IMR-90 (cell line): ENCODE data around the gene COL4A3. TPM values are rescaled to one million over a fixed set of nuclear protein-coding genes. Genes with fewer than 3 reads are reported as not detected.

Experiments used
- ATAC-seq: fragments of 200-7000 bp; cut with Tn5 transposase; 2 replicates; pipeline ENCODE4 v1.9.1; 2020; ENCODE audit warnings: low read depth, mild to moderate bottlenecking, moderate library complexity
- BruUV-seq: library from RNA; stranded (reverse); fragments of 400-500 nt; replicated peaks from 2 replicates; lab custom pipeline; 2021; lab: Mats Ljungman, UMichigan
- CTCF ChIA-PET: fragments of 300-600 bp; formaldehyde crosslinking; extraction: SDS; loops from one replicate; lab custom pipeline; 2021; ENCODE audit warnings: antibody characterized with exemption; lab: Yijun Ruan, JAX
- POLR2A ChIA-PET: fragments of 300-600 bp; sonication (Branson Sonifier 250); formaldehyde crosslinking; loops from one replicate; lab custom pipeline; 2022; ENCODE audit warnings: antibody characterized with exemption; ENCODE audit not compliant: unreplicated experiment; lab: Charles Lee
- DNase-seq: peaks from one replicate; pipeline ENCODE4 v3.0.0; 2013
- H2AFZ ChIP-seq: replicated peaks from 2 replicates; pipeline ENCODE3; 2013; ENCODE audit warnings: low read length, mild to moderate bottlenecking; ENCODE audit not compliant: poor library complexity
- H2AK5ac ChIP-seq: 2 replicates; pipeline ENCODE4 v1.6.1; 2013; ENCODE audit warnings: low read depth, low read length, inconsistent platforms
- H2AK9ac ChIP-seq: replicated peaks from 2 replicates; pipeline ENCODE3; 2013; ENCODE audit warnings: mild to moderate bottlenecking, low read depth, low read length, moderate library complexity; ENCODE audit not compliant: poor library complexity
- H2BK120ac ChIP-seq: 2 replicates; pipeline ENCODE4 v1.6.1; 2013; ENCODE audit warnings: low read depth, low read length, inconsistent platforms
- H2BK15ac ChIP-seq: 3 replicates; pipeline ENCODE4 v1.6.1; 2013; ENCODE audit warnings: low read depth, low read length, inconsistent platforms
- H2BK20ac ChIP-seq: 2 replicates; pipeline ENCODE4 v1.6.1; 2013; ENCODE audit warnings: low read depth, mild to moderate bottlenecking, inconsistent platforms, low read length, moderate library complexity
- H2BK5ac ChIP-seq: 2 replicates; pipeline ENCODE4 v1.6.1; 2013; ENCODE audit warnings: mild to moderate bottlenecking, low read depth, low read length, inconsistent platforms; ENCODE audit not compliant: poor library complexity, severe bottlenecking
- H3K14ac ChIP-seq: replicated peaks from 2 replicates; pipeline ENCODE4 v1.6.1; 2013; ENCODE audit warnings: low read depth, low read length, inconsistent platforms
- H3K18ac ChIP-seq: 2 replicates; pipeline ENCODE4 v1.6.1; 2013; ENCODE audit warnings: low read depth, low read length, control low read depth
- H3K23ac ChIP-seq: 2 replicates; pipeline ENCODE4 v1.6.1; 2013; ENCODE audit warnings: low read depth, low read length, inconsistent platforms
- H3K27ac ChIP-seq: 2 replicates; pipeline ENCODE4 v1.5.1; 2013; ENCODE audit warnings: mild to moderate bottlenecking, control low read depth, low read length; ENCODE audit not compliant: insufficient read depth
- H3K27me3 ChIP-seq: 2 replicates; pipeline ENCODE4 v1.6.1; 2013; ENCODE audit warnings: low read length; ENCODE audit not compliant: control insufficient read depth, insufficient read depth
- H3K36me3 ChIP-seq: 2 replicates; pipeline ENCODE4 v1.6.1; 2013; ENCODE audit warnings: low read length, mixed read lengths; ENCODE audit not compliant: control insufficient read depth, insufficient read depth
- H3K4ac ChIP-seq: 2 replicates; pipeline ENCODE4 v1.6.1; 2013; ENCODE audit warnings: low read depth, low read length, inconsistent platforms
- H3K4me1 ChIP-seq: 2 replicates; pipeline ENCODE4 v1.6.1; 2013; ENCODE audit warnings: low read length, mixed read lengths; ENCODE audit not compliant: control insufficient read depth, insufficient read depth
- H3K4me2 ChIP-seq: 2 replicates; pipeline ENCODE4 v1.6.1; 2013; ENCODE audit warnings: low read depth, mild to moderate bottlenecking, control low read depth, low read length, moderate library complexity
- H3K4me3 ChIP-seq: 2 replicates; pipeline ENCODE4 v1.5.1; 2013; ENCODE audit warnings: low read depth, mild to moderate bottlenecking, control low read depth, low read length, moderate library complexity; ENCODE audit not compliant: insufficient read depth
- H3K56ac ChIP-seq: 2 replicates; pipeline ENCODE4 v1.6.1; 2013; ENCODE audit warnings: low read length, inconsistent platforms; ENCODE audit not compliant: insufficient read depth; ENCODE audit errors: extremely low read depth
- H3K79me1 ChIP-seq, 2 experiments: 2 replicates each; pipeline ENCODE4 v1.6.1; 2013; ENCODE audit warnings: low read length in 2 of 2, inconsistent platforms in 1 of 2, low read depth in 1 of 2
- H3K9ac ChIP-seq: 2 replicates; pipeline ENCODE4 v1.6.1; 2013; ENCODE audit warnings: low read depth, low read length, control low read depth
- H3K9me1 ChIP-seq: 2 replicates; pipeline ENCODE4 v1.6.1; 2013; ENCODE audit warnings: low read length, inconsistent platforms; ENCODE audit not compliant: insufficient read depth
- H3K9me3 ChIP-seq: 2 replicates; pipeline ENCODE4 v1.6.1; 2013; ENCODE audit warnings: low read length; ENCODE audit not compliant: control insufficient read depth, insufficient read depth
- H4K20me1 ChIP-seq: 2 replicates; pipeline ENCODE4 v1.6.1; 2013; ENCODE audit warnings: low read length, inconsistent platforms; ENCODE audit not compliant: insufficient read depth
- H4K5ac ChIP-seq: 2 replicates; pipeline ENCODE4 v1.6.1; 2013; ENCODE audit warnings: mild to moderate bottlenecking, low read depth, low read length, control low read depth
- H4K8ac ChIP-seq, 2 experiments: 2 replicates each; pipeline ENCODE4 v1.6.1; 2013; ENCODE audit warnings: low read depth in 2 of 2, low read length in 2 of 2, control low read depth in 1 of 2, inconsistent platforms in 1 of 2
- H4K91ac ChIP-seq: 2 replicates; pipeline ENCODE4 v1.6.1; 2013; ENCODE audit warnings: low read depth, low read length, inconsistent platforms; ENCODE audit not compliant: insufficient read depth
- BHLHE40 ChIP-seq: fragments of 150-350 bp; IDR thresholded peaks from 2 replicates; pipeline ENCODE4 v1.6.1; 2016; ENCODE audit warnings: mild to moderate bottlenecking, low read depth, low read length
- CEBPB ChIP-seq: IDR thresholded peaks from 2 replicates; pipeline ENCODE4 v1.6.1; 2012; ENCODE audit warnings: low read depth, low read length, improper control_type of control experiment
- CHD1 ChIP-seq: IDR thresholded peaks from 2 replicates; pipeline ENCODE4 v1.6.1; 2012; ENCODE audit warnings: low read depth, low read length, improper control_type of control experiment
- FOS ChIP-seq: fragments of 150-350 bp; IDR thresholded peaks from 2 replicates; pipeline ENCODE4 v1.6.1; 2016; ENCODE audit warnings: low read depth, low read length
- MAFK ChIP-seq: IDR thresholded peaks from 2 replicates; pipeline ENCODE4 v1.6.1; 2012; ENCODE audit warnings: low read depth, low read length, improper control_type of control experiment
- MAZ ChIP-seq: IDR thresholded peaks from 2 replicates; pipeline ENCODE4 v1.6.1; 2012; ENCODE audit warnings: low read depth, mild to moderate bottlenecking, low read length, improper control_type of control experiment, moderate library complexity, borderline replicate concordance
- MXI1 ChIP-seq: IDR thresholded peaks from 2 replicates; pipeline ENCODE4 v1.6.1; 2012; ENCODE audit warnings: low read depth, mild to moderate bottlenecking, low read length, moderate library complexity, borderline replicate concordance
- NFE2L2 ChIP-seq: fragments of 150-350 bp; IDR thresholded peaks from 2 replicates; pipeline ENCODE4 v1.6.1; 2016; ENCODE audit warnings: low read depth, mild to moderate bottlenecking, low read length
- POLR2A ChIP-seq: IDR thresholded peaks from 2 replicates; pipeline ENCODE4 v1.6.1; 2012; ENCODE audit warnings: mild to moderate bottlenecking, low read depth, low read length
- RAD21 ChIP-seq: IDR thresholded peaks from 2 replicates; pipeline ENCODE4 v1.6.1; 2012; ENCODE audit warnings: low read length, improper control_type of control experiment
- RCOR1 ChIP-seq: IDR thresholded peaks from 2 replicates; pipeline ENCODE4 v1.6.1; 2012; ENCODE audit warnings: mild to moderate bottlenecking, low read length, improper control_type of control experiment; ENCODE audit not compliant: insufficient replicate concordance
- RFX5 ChIP-seq: IDR thresholded peaks from 2 replicates; pipeline ENCODE4 v1.8.0; 2012; ENCODE audit warnings: low read depth, mild to moderate bottlenecking, low read length, moderate library complexity
- SMC3 ChIP-seq: fragments of 150-350 bp; IDR thresholded peaks from 2 replicates; pipeline ENCODE4 v1.6.1; 2016; ENCODE audit warnings: low read depth, mild to moderate bottlenecking, antibody characterized with exemption, low read length, moderate library complexity
- WGBS, 2 experiments: methylation state at CpG; one replicate each; pipeline versions ENCODE4 v1.1.5 to v1.1.7; 2013; ENCODE audit warnings: missing lambda C conversion rate in 2 of 2; ENCODE audit not compliant: insufficient read length in 1 of 2; ENCODE audit errors: extremely low coverage in 2 of 2; 5-methylcytosine and 5-hydroxymethylcytosine counted together
- dilution Hi-C: fragments of 300-500 bp; cut with HindIII; formaldehyde crosslinking; loops from one replicate; pipeline ENCODE4 v1.14.3; 2018; ENCODE audit warnings: low sequenced_read_pairs; ENCODE audit not compliant: unreplicated experiment
- in situ Hi-C: fragments of 300-500 bp; cut with MboI; formaldehyde crosslinking; loops from 3 replicates; pipeline ENCODE4 v1.14.3; 2019; ENCODE audit warnings: low sequenced_read_pairs, inconsistent platforms, mixed read lengths
- intact Hi-C: fragments of 100-400 bp; cut with micrococcal nuclease; formaldehyde crosslinking; loops from 2 replicates; pipeline ENCODE4 v1.10.0; 2022
- polyA plus RNA-seq, 3 experiments: library from polyadenylated mRNA; depleted of rRNA; stranded (reverse); fragments of >200 nt; gene quantifications; 2 replicates each; pipeline ENCODE4 v1.2.3, GENCODE V29; 2012; ENCODE audit warnings: low replicate concordance in 1 of 3
- total RNA-seq: library from RNA; depleted of rRNA; stranded (reverse); fragments of >200 nt; gene quantifications from 2 replicates; pipeline ENCODE4 v1.2.3, GENCODE V29; 2012
- TF ChIP-seq, protein P1 (sequence below): conservative IDR thresholded peaks from 2 replicates; pipeline ENCODE4 v1.5.1; 2012; ENCODE audit warnings: mild to moderate bottlenecking, low read depth, low read length, improper control_type of control experiment
- TF ChIP-seq, protein P2 (sequence below): fragments of 150-350 bp; IDR thresholded peaks from 2 replicates; pipeline ENCODE4 v1.6.1; 2016; ENCODE audit warnings: low read depth, mild to moderate bottlenecking, low read length, moderate library complexity, borderline replicate concordance
- TF ChIP-seq, protein P3 (sequence below): fragments of 150-350 bp; IDR thresholded peaks from 2 replicates; pipeline ENCODE4 v1.6.1; 2017; ENCODE audit warnings: mild to moderate bottlenecking, antibody characterized with exemption, low read length, low read depth

Gene COL4A3
- total and polyA plus RNA-seq, 2 of the 4 experiments (the other 2 are of a cell fraction) = not detected

DNA sequence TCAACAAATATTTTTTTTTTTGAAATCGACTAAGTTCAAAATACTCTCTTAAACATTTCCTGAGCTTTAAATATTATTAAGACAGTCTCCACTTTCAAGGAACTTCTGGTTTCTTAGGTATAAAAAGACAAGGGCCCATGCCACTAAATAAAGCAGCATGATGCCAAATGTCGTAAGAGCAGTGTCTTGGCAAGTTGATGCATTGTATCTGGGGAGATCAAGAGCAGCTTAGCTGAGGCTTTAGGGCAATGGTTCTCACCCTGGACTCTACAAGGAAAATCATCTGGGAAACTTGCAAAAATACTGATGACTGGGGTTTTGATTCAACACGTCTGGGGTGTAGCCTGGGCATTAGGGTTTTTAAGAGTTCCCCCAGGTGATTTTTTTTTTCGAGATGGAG, 41.3 kb downstream of the COL4A3 start:
- no peak overlapping the region for H2BK20ac ChIP-seq
- in situ Hi-C loops (no loop called here), dilution Hi-C loops (no loop called here), intact Hi-C loops (no loop called here)
- no peak for TF ChIP-seq RCOR1
- TF ChIP-seq RAD21 = no peak
- TF ChIP-seq MXI1 = no peak
- TF ChIP-seq NFE2L2 = no peak
- TF ChIP-seq MAZ = no peak
- TF ChIP-seq, protein P1, sequence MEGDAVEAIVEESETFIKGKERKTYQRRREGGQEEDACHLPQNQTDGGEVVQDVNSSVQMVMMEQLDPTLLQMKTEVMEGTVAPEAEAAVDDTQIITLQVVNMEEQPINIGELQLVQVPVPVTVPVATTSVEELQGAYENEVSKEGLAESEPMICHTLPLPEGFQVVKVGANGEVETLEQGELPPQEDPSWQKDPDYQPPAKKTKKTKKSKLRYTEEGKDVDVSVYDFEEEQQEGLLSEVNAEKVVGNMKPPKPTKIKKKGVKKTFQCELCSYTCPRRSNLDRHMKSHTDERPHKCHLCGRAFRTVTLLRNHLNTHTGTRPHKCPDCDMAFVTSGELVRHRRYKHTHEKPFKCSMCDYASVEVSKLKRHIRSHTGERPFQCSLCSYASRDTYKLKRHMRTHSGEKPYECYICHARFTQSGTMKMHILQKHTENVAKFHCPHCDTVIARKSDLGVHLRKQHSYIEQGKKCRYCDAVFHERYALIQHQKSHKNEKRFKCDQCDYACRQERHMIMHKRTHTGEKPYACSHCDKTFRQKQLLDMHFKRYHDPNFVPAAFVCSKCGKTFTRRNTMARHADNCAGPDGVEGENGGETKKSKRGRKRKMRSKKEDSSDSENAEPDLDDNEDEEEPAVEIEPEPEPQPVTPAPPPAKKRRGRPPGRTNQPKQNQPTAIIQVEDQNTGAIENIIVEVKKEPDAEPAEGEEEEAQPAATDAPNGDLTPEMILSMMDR = no peak
- no peak for TF ChIP-seq CEBPB
- TF ChIP-seq CHD1 = no peak
- TF ChIP-seq, protein P2, sequence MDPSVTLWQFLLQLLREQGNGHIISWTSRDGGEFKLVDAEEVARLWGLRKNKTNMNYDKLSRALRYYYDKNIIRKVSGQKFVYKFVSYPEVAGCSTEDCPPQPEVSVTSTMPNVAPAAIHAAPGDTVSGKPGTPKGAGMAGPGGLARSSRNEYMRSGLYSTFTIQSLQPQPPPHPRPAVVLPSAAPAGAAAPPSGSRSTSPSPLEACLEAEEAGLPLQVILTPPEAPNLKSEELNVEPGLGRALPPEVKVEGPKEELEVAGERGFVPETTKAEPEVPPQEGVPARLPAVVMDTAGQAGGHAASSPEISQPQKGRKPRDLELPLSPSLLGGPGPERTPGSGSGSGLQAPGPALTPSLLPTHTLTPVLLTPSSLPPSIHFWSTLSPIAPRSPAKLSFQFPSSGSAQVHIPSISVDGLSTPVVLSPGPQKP = no peak
- TF ChIP-seq MAFK = no peak
- no peak for TF ChIP-seq FOS
- TF ChIP-seq SMC3 = no peak
- TF ChIP-seq BHLHE40 = no peak
- no peak for TF ChIP-seq RFX5
- no peak for TF ChIP-seq POLR2A
- TF ChIP-seq, protein P3, sequence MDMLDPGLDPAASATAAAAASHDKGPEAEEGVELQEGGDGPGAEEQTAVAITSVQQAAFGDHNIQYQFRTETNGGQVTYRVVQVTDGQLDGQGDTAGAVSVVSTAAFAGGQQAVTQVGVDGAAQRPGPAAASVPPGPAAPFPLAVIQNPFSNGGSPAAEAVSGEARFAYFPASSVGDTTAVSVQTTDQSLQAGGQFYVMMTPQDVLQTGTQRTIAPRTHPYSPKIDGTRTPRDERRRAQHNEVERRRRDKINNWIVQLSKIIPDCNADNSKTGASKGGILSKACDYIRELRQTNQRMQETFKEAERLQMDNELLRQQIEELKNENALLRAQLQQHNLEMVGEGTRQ = no peak
- no peak overlapping the region for H3K18ac ChIP-seq
- no peak overlapping the region for H3K14ac ChIP-seq
- no peak overlapping the region for H3K4me2 ChIP-seq
- no peak overlapping the region for H4K91ac ChIP-seq
- no peaks in the 10 kb centered on the region for H3K9me1 ChIP-seq
- H2AFZ ChIP-seq = no peak overlapping the region
- no peak overlapping the region for H2BK120ac ChIP-seq
- H3K4me1 ChIP-seq = no peaks in the 10 kb centered on the region
- H3K4ac ChIP-seq = no peak overlapping the region
- no peaks in the 10 kb centered on the region for H4K20me1 ChIP-seq
- H2AK5ac ChIP-seq = no peak overlapping the region
- H3K23ac ChIP-seq = no peak overlapping the region
- H3K9ac ChIP-seq = no peak overlapping the region
- WGBS, 2 experiments = no CpG with 5 or more reads among the region's 4 CpGs
- CTCF ChIA-PET = interaction anchor here (0.7 kb wide), 1 partner anchor 223 kb away, joined by 3 read pairs; no protein-coding TSS in a partner anchor
- H3K27me3 ChIP-seq = peaks cover 5% of the 10 kb centered on the region
- no peak overlapping the region for H3K56ac ChIP-seq
- H3K9me3 ChIP-seq = no peaks in the 10 kb centered on the region
- ATAC-seq (no peak), DNase-seq (no peak)
- no peak overlapping the region for H4K8ac ChIP-seq
- H4K5ac ChIP-seq = no peak overlapping the region
- no peak overlapping the region for H2AK9ac ChIP-seq
- no peaks in the 10 kb centered on the region for H3K79me1 ChIP-seq
- POLR2A ChIA-PET = no interaction called here
- H3K27ac ChIP-seq = no peak overlapping the region
- no peak overlapping the region for H2BK5ac ChIP-seq
- BruUV-seq = no TSS peak
- no peak overlapping the region for H2BK15ac ChIP-seq
- H3K4me3 ChIP-seq = no peak overlapping the region
- H3K36me3 ChIP-seq = no peaks in the 10 kb centered on the region
